GM12878 (cell line): ENCODE measurements around the gene SLC10A1.

Experiments used
- CBFB ChIP-seq: IDR thresholded peaks from 2 replicates; pipeline ENCODE4 v1.6.1; 2016; ENCODE audit warnings: antibody characterized with exemption, low read depth
- CEBPZ ChIP-seq: fragments of 150-350 bp; IDR thresholded peaks from 2 replicates; pipeline ENCODE4 v1.6.1; 2016; ENCODE audit warnings: low read depth, low read length
- HCFC1 ChIP-seq: fragments of 150-350 bp; IDR thresholded peaks from 2 replicates; pipeline ENCODE4 v1.6.1; 2014; ENCODE audit warnings: low read length
- MAX ChIP-seq: IDR thresholded peaks from 2 replicates; pipeline ENCODE4 v1.6.1; 2012; ENCODE audit warnings: low read depth, low read length, improper control_type of control experiment
- NR2C1 ChIP-seq: fragments of 450-650 bp; IDR thresholded peaks from 2 replicates; pipeline ENCODE4 v1.6.1; 2017; ENCODE audit warnings: antibody characterized with exemption, mild to moderate bottlenecking, moderate library complexity
- SP1 ChIP-seq: IDR thresholded peaks from one replicate; pipeline ENCODE4 v1.6.1; 2011; ENCODE audit warnings: low read depth, low read length
- TF ChIP-seq, protein P1 (sequence below), 3 experiments: IDR thresholded peaks in 2 of 3; conservative IDR thresholded peaks in 1 of 3; 2 replicates each; pipeline ENCODE4 v1.5.1; 2011; ENCODE audit warnings: low read depth in 3 of 3, low read length in 3 of 3, mild to moderate bottlenecking in 3 of 3, control low read depth in 2 of 3, moderate library complexity in 2 of 3, inconsistent platforms in 1 of 3, mixed read lengths in 1 of 3; ENCODE audit not compliant: control insufficient read depth in 2 of 3, insufficient read depth in 1 of 3; ENCODE audit errors: extremely low read depth in 1 of 3

- TF ChIP-seq MAX (no peak), SP1 (no peak), CEBPZ (no peak), NR2C1 (no peak), HCFC1 (no peak), CBFB (no peak)
- TF ChIP-seq, protein P1, sequence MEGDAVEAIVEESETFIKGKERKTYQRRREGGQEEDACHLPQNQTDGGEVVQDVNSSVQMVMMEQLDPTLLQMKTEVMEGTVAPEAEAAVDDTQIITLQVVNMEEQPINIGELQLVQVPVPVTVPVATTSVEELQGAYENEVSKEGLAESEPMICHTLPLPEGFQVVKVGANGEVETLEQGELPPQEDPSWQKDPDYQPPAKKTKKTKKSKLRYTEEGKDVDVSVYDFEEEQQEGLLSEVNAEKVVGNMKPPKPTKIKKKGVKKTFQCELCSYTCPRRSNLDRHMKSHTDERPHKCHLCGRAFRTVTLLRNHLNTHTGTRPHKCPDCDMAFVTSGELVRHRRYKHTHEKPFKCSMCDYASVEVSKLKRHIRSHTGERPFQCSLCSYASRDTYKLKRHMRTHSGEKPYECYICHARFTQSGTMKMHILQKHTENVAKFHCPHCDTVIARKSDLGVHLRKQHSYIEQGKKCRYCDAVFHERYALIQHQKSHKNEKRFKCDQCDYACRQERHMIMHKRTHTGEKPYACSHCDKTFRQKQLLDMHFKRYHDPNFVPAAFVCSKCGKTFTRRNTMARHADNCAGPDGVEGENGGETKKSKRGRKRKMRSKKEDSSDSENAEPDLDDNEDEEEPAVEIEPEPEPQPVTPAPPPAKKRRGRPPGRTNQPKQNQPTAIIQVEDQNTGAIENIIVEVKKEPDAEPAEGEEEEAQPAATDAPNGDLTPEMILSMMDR (IDR thresholded peaks at IDR 0.05 in 2 of 3, conservative IDR thresholded peaks at IDR 0.05 in 1 of 3; ENCODE audit: control insufficient read depth in 2 of 3, extremely low read depth in 1 of 3, insufficient read depth in 1 of 3, low read depth in 3 of 3, low read length in 3 of 3): no peak
These were observed 41.9 kb upstream of the SLC10A1 start for GRCh38 chr14:69838881-69839416.
